IPS-18c (cell line): ENCODE measurements around the gene VMA21.
A peak's percentile ranks its signal among the peaks of the same experiment; 100 is the strongest.

Experiments used
- H3K4me3 ChIP-seq: 2 replicates; pipeline ENCODE4 v1.7.0; 2013; ENCODE audit warnings: low read depth, mild to moderate bottlenecking, low read length, moderate library complexity; ENCODE audit not compliant: insufficient read depth
- H3K9me3 ChIP-seq: one replicate; pipeline ENCODE4 v1.6.1; 2013; ENCODE audit warnings: mild to moderate bottlenecking, low read length, moderate library complexity; ENCODE audit not compliant: control insufficient read depth, insufficient read depth

The VMA21 gene

GRCh38 chrX:151396825-151397740 lies at the start of gene VMA21:
Gene VMA21 (plus strand): TSS chrX:151397206. CDS start chrX:151397309, 103 bp downstream.
- Histone ChIP-seq H3K4me3 (peak within 1 kb of the TSS; percentile 55), H3K9me3 (peaks cover 9% of the 10 kb centered on the region)

- H3K9me3 ChIP-seq: peaks cover 8% of the 10 kb centered on the region
- H3K4me3 ChIP-seq: 0 out of 2 replicates have a peak overlapping the region, but pooled peaks have one; percentile 28
Observed at GRCh38 chrX:151359341-151359740, 37.7 kb upstream of the VMA21 start.

- Histone ChIP-seq H3K9me3 (peaks cover 8% of the 10 kb centered on the region), H3K4me3 (peak overlapping the region; percentile 28; the same call in 1 of the 2 replicates)
Observed at GRCh38 chrX:151359931-151360871, 36.8 kb upstream of the VMA21 start.

- H3K9me3 ChIP-seq: peaks cover 6% of the 10 kb centered on the region
Observed at GRCh38 chrX:151363316-151363715, 33.7 kb upstream of the VMA21 start.

GRCh38 chrX:151365579-151365978 lies 31.4 kb upstream of the VMA21 start:
- no peaks in the 10 kb centered on the region for H3K9me3 ChIP-seq
- no peak overlapping the region for H3K4me3 ChIP-seq

More at GRCh38 chrX:151363316-151363715, 33.7 kb upstream of the VMA21 start:
- H3K4me3 ChIP-seq: no peak overlapping the region

GRCh38 chrX:151370906-151371305 lies 26.1 kb upstream of the VMA21 start:
- H3K4me3 ChIP-seq: no peak overlapping the region

GRCh38 chrX:151384807-151385206 lies 12.2 kb upstream of the VMA21 start:
- Histone ChIP-seq H3K4me3 (no peak overlapping the region), H3K9me3 (peaks cover 2% of the 10 kb centered on the region)

More at GRCh38 chrX:151370906-151371305, 26.1 kb upstream of the VMA21 start:
- H3K9me3 ChIP-seq: no peaks in the 10 kb centered on the region

GRCh38 chrX:151386838-151387459 lies 10.1 kb upstream of the VMA21 start:
- Histone ChIP-seq H3K9me3 (peaks cover 5% of the 10 kb centered on the region), H3K4me3 (no peak overlapping the region)

- H3K9me3 ChIP-seq: peaks cover 10% of the 10 kb centered on the region
Observed at GRCh38 chrX:151391722-151392121, 5.3 kb upstream of the VMA21 start.

GRCh38 chrX:151393514-151393913 lies 3.5 kb upstream of the VMA21 start:
- Histone ChIP-seq H3K4me3 (no peak overlapping the region), H3K9me3 (peaks cover 10% of the 10 kb centered on the region)

More at GRCh38 chrX:151391722-151392121, 5.3 kb upstream of the VMA21 start:
- no peak overlapping the region for H3K4me3 ChIP-seq

GRCh38 chrX:151396042-151396824 lies 773 bp upstream of the VMA21 start:
- Histone ChIP-seq H3K4me3 (peak overlapping the region; percentile 49), H3K9me3 (peaks cover 12% of the 10 kb centered on the region)

GRCh38 chrX:151397741-151398070 lies 700 bp downstream of the VMA21 start:
- Histone ChIP-seq H3K9me3 (peaks cover 10% of the 10 kb centered on the region), H3K4me3 (peak overlapping the region; percentile 55)

- Histone ChIP-seq H3K4me3 (peak overlapping the region; percentile 28; the same call in 1 of the 2 replicates), H3K9me3 (peaks cover 11% of the 10 kb centered on the region)
Observed at GRCh38 chrX:151398346-151398745, 1.3 kb downstream of the VMA21 start.

GRCh38 chrX:151402719-151403390 lies 5.8 kb downstream of the VMA21 start:
- H3K9me3 ChIP-seq: peaks cover 6% of the 10 kb centered on the region
- no peak overlapping the region for H3K4me3 ChIP-seq

GRCh38 chrX:151416579-151416978 lies 19.6 kb downstream of the VMA21 start:
- Histone ChIP-seq H3K4me3 (no peak overlapping the region), H3K9me3 (peaks cover 2% of the 10 kb centered on the region)

- Histone ChIP-seq H3K4me3 (no peak overlapping the region), H3K9me3 (no peaks in the 10 kb centered on the region)
Observed at GRCh38 chrX:151419782-151420181, 22.8 kb downstream of the VMA21 start.
